Right renal pelvis (tissue), 4 donors: Measurements from ENCODE around the gene THAP3. TPM values are rescaled to one million over a fixed set of nuclear protein-coding genes. Genes with fewer than 3 reads are reported as not detected.
"Not testable (repeated sequence)": the region's sequence is repeated elsewhere in the genome, so short reads cannot be mapped to it uniquely, and the experiment has no call there.

Source experiments
- DNase-seq, 4 donors: peaks; one replicate each; pipeline ENCODE4 v3.0.0-alpha.2; 2013; ENCODE audit warnings: low read depth in 4 of 4, low spot score in 3 of 4, missing footprints in 1 of 4
- polyA plus RNA-seq, 4 donors: library from polyadenylated mRNA; unstranded; fragments of 120-200 nt; gene quantifications; one replicate each; pipeline ENCODE4 v1.2.1, GENCODE V29; 2013; ENCODE audit not compliant: insufficient read length in 4 of 4

THAP3 gene
- polyA plus RNA-seq, 4 donors: 17.5 to 22.8 (median 19.2) TPM

DNA sequence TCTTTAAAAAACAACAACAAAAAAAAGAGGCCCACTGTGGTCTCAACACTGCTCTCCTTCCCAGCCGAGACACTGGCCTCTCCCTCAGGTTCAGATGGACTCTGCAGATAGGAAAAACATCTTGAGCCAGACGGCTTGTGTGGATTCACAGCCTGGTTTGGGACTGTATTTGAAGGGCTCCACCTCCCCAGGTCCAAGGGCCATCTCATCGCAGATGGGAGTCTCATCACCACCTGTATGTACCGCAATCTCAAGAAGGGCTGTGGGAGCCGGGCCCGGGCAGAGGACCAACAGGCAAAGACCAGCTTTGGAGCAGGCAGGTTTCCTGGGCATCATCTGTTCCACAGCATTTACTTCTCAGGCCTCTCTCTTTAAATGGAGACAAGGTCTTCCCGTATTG lies 34.6 kb upstream of the THAP3 start:
- DNase-seq: no peak

DNA sequence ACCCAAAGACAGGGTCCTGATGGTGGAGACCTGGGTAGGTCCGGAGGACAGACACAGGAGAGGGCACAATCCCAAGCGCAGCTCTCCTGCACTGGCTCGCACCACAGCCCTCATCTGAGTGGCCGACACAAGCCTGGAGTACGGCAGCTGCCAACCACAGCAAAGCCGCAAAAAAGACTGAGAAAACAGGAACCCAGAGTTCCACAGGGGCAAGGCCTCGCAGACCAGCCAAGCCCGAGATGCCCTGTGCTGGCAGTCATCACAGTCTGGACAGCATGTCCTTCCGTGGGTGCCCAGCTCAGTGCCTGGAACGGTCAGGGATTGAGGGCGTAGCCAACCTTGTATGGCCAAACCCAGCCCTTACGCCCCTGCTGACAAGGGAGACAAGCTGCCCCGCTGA lies 33.4 kb upstream of the THAP3 start:
- no peak for DNase-seq

DNA sequence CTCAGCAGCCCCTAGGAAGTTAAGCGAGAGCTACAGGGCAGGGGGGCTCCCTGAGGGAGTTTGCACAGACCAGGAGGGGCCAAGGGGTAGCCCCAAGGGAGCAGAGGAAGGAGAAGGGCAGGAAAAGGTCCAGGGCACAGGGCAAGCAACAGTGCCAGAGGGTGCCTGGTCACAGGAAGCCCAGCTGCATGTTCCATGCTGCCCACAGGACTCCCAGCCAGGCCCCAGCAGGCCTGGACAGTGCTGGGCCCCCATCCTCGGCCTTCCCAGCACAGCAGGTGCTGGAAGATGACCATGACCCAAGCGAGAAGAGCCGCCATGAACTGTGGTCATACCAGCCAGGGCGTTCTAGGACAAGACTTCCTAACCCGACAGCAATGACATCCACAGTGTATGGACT lies 33.0 kb upstream of the THAP3 start:
- DNase-seq: no peak

DNA sequence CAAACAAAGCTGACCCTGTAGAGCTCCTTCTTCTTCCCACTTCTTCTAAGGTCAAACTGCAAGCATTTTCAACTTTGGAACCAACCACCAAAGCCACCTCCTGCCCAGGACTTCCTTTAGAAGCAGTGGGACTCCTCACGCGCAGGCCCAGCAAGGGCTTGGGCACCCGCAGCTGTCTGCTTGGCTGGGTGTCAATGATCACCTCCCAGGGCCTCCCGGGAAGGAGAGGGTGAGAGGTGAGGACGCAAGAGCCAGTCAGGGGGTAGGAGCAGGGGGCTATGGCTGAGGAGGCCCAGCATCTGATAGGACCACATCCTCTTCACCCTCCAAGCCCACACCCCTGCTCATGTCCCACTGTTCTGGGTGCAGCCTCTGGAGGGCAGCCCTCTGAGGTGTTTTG lies 32.2 kb upstream of the THAP3 start:
- no peak for DNase-seq

DNA sequence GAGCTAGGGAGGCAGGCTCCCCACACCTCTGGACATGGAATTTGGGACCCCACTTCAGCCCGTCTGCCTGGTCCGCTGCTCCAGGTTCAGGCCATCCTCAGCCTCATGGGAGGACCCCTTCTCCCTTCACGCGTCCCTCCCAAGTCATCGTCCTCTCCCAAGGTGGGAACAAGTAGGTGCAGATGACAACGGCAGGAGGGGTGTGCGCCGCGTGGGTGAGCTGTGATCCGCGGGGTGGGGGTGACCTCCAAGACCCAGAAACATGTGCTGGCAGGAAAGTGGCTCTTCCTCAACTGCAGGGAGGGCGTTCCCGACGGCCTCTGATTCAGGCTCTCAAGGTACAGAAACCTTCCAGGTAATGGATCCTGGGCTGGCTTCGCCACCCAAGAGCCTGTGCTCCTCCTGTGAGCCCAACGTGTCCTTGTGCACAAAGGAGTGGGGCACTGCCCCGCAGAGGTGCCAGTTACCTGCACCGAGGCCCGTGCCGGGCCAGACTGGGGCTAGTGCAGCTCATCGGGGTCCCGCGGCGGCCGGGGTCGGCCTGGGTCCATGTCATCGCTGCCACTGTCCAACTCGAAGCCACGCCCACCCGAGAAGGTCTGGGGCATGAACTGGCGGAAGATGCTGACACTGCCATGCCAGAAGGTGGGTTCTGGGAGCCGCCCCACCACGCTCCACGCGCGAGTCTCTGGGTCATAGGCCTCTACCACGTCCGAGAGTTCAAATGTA lies 31.6 kb upstream of the THAP3 start:
- no peak for DNase-seq

DNA sequence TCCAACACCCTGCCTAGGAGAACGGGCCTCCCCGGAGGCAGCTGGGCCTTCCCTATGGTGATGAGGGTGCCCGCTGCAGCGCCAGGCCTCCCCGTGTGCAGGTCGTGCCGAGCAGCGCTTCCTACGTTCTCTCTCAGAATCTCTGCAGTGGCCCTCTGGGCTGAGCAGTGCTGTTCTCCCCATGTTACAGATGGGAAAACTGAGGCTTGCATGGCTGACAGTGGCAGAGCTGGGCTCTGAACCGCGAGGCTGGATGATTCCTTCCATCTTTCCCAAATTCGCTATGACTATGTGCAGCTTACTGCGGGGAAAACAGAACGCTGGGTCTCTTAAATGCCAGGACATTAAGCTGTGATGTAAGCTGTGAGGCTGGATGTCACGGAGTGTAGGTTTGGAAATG lies 30.9 kb upstream of the THAP3 start:
- no peak for DNase-seq

DNA sequence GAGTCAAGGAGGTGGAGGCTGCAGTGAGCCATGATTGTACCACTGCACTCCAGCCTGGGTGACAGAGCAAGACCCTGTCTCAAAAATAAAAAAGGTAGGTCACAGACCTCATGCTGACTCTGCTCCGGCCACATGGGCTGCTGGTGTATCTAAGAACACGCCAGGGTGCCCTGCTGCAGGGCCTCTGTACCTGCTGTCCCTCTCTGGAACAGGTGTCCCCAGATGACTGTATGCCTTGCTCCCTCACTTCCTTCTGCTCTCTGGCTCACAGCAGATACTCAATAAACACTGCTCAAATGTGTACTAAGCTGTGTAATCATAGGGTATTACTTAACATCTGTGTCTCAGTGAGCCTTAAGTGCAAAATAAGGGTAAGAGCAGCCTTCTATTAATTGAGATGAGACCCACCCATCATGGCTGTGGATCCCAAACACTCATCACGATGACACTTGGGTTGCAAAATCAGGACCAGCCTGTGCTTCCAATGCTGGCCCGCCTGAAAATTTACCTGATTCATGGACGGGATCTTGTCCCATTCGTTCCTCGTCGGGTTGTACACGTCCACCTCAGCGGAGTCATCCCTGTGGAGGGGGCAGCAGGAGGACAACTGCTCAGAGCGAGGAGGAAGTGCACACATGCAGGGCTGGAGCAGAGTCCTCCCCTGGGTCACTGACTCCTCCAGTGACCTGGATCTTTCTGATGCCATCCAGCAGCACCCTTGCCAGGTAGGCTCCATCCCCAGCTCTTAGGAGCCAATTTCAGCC lies 29.5 kb upstream of the THAP3 start:
- DNase-seq: no peak

GRCh38 chr1:6596351-6596750 lies 28.3 kb upstream of the THAP3 start:
- no peak for DNase-seq

GRCh38 chr1:6596886-6597776 lies 27.5 kb upstream of the THAP3 start:
- DNase-seq: no peak

DNA sequence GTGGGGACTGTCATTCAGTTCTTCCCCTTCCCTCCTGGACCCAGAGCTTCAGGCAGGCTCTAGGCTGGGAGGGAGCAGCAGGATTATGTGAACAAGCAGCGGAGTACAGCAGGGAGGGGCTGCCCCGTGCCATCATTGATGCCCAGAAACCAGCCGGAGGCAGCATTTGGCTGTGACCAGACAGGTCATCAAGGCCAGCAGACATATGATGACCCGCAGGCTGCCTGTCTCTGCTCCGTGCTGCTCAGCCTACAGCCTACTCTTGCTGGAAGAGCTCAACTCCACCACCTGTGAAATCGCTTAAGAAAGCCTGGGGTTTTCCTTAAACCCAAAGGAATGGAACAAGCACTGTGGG lies 26.9 kb upstream of the THAP3 start:
- DNase-seq: no peak

GRCh38 chr1:6599141-6599975 lies 25.3 kb upstream of the THAP3 start:
- DNase-seq: no peak

- not testable (repeated sequence) for DNase-seq
Measured at GRCh38 chr1:6599991-6600390, 24.7 kb upstream of the THAP3 start.

GRCh38 chr1:6600410-6601048 lies 24.1 kb upstream of the THAP3 start:
- DNase-seq: no peak

DNA sequence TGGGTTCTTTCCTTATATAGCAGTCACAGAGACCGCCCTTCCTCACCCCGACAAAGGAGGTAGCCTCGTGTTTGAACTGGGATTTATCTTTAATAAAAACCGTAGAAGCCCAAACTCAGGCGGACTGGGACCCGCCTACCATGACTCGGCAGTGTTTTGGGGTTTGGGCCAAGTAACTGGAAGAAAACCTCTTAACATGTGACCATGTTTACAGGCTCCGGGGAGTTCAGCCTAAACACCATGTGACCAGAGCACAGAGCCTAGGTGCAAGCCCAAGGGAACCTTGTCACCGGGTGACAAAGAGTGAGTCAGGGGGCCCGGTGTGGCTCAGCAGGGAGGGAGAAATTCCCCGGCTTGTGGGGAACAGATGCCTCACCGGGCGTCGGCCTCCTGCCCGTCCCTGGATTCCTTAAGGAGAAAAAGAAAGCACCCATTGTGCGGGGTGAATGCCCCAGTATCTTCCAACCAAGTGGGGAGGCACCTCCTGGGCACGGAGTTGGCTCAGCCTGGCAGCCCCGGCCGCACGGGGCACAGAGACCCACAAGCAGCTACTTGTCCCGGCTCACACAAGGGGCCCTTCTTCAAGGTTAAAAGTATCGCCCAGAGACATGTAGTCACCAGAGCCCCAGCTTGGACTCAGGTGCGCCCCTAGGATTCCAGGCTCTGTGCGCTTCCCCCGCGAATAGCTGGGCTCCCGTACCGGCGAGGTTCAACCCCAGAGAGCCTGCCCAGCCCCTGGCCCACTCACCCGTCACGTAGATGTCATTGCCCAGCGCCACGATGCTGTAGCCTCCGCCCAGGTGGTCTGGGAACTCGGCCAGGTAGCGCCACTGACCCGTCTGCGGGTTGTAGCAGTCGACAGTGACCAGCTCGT lies 23.4 kb upstream of the THAP3 start:
- no peak for DNase-seq

DNA sequence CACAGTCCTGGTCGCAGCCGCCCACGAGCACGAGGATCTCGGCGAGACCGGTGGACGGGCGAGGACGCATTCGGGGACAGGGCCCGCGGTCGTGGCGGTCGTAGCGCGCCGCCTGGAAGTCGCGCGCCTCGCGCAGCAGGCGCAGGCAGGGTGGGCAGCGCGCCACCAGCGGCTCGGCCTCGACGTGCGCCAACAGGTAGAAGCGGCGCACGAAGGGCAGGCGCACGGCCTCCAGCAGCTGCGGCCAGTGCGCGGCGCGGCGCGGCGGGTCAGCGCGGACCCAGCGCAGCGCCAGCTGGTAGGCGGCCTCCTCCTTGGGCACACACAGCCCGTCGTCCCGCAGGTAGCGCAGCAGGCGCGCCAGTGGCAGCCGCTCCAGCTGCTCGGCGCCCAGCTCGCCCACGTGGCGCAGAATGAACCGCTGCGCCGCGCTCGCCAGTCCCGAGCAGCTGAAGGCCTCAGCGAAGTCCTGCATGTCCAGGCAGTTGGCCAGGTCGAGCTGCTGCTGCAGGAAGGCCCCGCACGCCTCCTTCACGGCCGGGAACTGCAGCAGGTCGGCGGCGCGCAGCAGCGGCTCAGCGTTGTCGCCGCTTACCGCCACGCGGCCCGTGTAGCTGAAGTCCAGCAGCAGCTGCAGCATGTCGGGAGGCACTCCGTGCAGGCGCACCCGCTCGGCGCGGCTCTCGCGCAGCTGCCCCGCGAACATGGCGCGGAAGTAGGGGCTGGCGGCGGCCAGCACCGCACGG lies 22.6 kb upstream of the THAP3 start:
- DNase-seq: no peak

GRCh38 chr1:6602669-6603237 lies 21.9 kb upstream of the THAP3 start, which contains the start of gene KLHL21:
TSS of gene KLHL21 (minus strand) at chr1:6602869. CDS start at chr1:6602817, 52 bp downstream.
- no peak for DNase-seq

GRCh38 chr1:6603238-6603914 lies 21.3 kb upstream of the THAP3 start:
- DNase-seq: no peak
